Natural killer cell (primary cell): ENCODE measurements around the gene MYH15. TPM values are rescaled to one million over a fixed set of nuclear protein-coding genes. Genes with fewer than 3 reads are reported as not detected.

Experiments used
- ATAC-seq, 3 donors: fragments of 150-1000 bp in 2 of 3; fragments of 200-7000 bp in 1 of 3; cut with Tn5 transposase; 1 replicate in 1 of 3; 2 replicates in 2 of 3; pipeline ENCODE4 v1.10.0; 2021; ENCODE audit warnings: mild to moderate bottlenecking in 2 of 3, moderate library complexity in 2 of 3
- DNase-seq, 2 donors: peaks; one replicate each; pipeline versions ENCODE4 v3.0.0 to v3.0.0-alpha.2; 2013 to 2021; ENCODE audit warnings: mixed read lengths in 1 of 2
- H3K27ac ChIP-seq: one replicate; pipeline ENCODE4 v1.5.1; 2013; ENCODE audit warnings: mild to moderate bottlenecking, low read length
- H3K27me3 ChIP-seq: one replicate; pipeline ENCODE4 v1.6.1; 2013; ENCODE audit warnings: low read length; ENCODE audit not compliant: control insufficient read depth, insufficient read depth
- H3K36me3 ChIP-seq: one replicate; pipeline ENCODE4 v1.6.1; 2013; ENCODE audit warnings: low read length; ENCODE audit not compliant: control insufficient read depth, insufficient read depth
- H3K4me1 ChIP-seq: one replicate; pipeline ENCODE4 v1.6.1; 2013; ENCODE audit warnings: low read length; ENCODE audit not compliant: control insufficient read depth, insufficient read depth
- H3K4me3 ChIP-seq: one replicate; pipeline ENCODE4 v1.5.1; 2013; ENCODE audit warnings: low read length
- H3K9me3 ChIP-seq: one replicate; pipeline ENCODE4 v1.6.1; 2013; ENCODE audit warnings: low read length; ENCODE audit not compliant: control insufficient read depth, insufficient read depth
- H3K27ac Mint-ChIP-seq, 2 donors: one replicate each; pipeline ENCODE4 v1.8.0; 2022; ENCODE audit warnings: mild to moderate bottlenecking in 2 of 2, mixed read lengths in 2 of 2, moderate library complexity in 1 of 2
- H3K27me3 Mint-ChIP-seq, 2 donors: one replicate each; pipeline ENCODE4 v1.8.0; 2022; ENCODE audit warnings: low read depth in 2 of 2, mixed read lengths in 2 of 2
- H3K36me3 Mint-ChIP-seq: one replicate; pipeline ENCODE4 v1.8.0; 2022; ENCODE audit warnings: mixed read lengths
- H3K4me1 Mint-ChIP-seq, 2 donors: one replicate each; pipeline ENCODE4 v1.8.0; 2022; ENCODE audit warnings: mixed read lengths in 2 of 2
- H3K4me3 Mint-ChIP-seq: one replicate; pipeline ENCODE4 v1.8.0; 2022; ENCODE audit warnings: mild to moderate bottlenecking, moderate library complexity, mixed read lengths
- H3K9me3 Mint-ChIP-seq, 2 donors: one replicate each; pipeline ENCODE4 v1.8.0; 2022; ENCODE audit warnings: mixed read lengths in 2 of 2
- CTCF ChIP-seq: fragments of 200-600 bp; IDR thresholded peaks from one replicate; pipeline ENCODE4 v1.8.0; 2022; ENCODE audit warnings: antibody characterized with exemption
- WGBS: methylation state at CpG from one replicate; pipeline ENCODE4 v1.1.7; 2013; ENCODE audit warnings: missing lambda C conversion rate; ENCODE audit not compliant: insufficient coverage; 5-methylcytosine and 5-hydroxymethylcytosine counted together
- intact Hi-C: fragments of 100-400 bp; cut with micrococcal nuclease; formaldehyde crosslinking; loops from one replicate; pipeline ENCODE4 v1.14.2; 2022
- total RNA-seq, 4 donors: library from RNA; stranded (reverse); fragments of 120-200 nt in 1 of 4; gene quantifications; one replicate each; pipeline versions ENCODE4 v1.2.3 to v1.2.4, GENCODE V29; 2013 to 2022

Gene MYH15
- total RNA-seq, 3 donors from 2014 or later (not counting 1 experiment from before 2014, with no cell fraction given): 0.05 TPM; not detected in 2

- ATAC-seq (no peak), DNase-seq (no peak)
- WGBS: no CpG with 5 or more reads among the region's 1 CpG
- Mint-ChIP-seq H3K9me3 (no peaks in the 10 kb centered on the region), H3K27me3 (no peaks in the 10 kb centered on the region), H3K4me1 (peaks cover 6% of the 10 kb centered on the region in 2 donors), H3K27ac (no peak overlapping the region), H3K36me3 (no peaks in the 10 kb centered on the region), H3K4me3 (no peak overlapping the region)
- H3K4me3 ChIP-seq: no peak overlapping the region
- H3K27me3 ChIP-seq: no peaks in the 10 kb centered on the region
- H3K9me3 ChIP-seq: no peaks in the 10 kb centered on the region
- intact Hi-C loops: loop anchor here (10.0 kb wide), 3 partner anchors 338 to 1168 kb away; no protein-coding TSS in a partner anchor
- H3K4me1 ChIP-seq: no peaks in the 10 kb centered on the region
- no peak overlapping the region for H3K27ac ChIP-seq
- no peak for TF ChIP-seq CTCF
- no peaks in the 10 kb centered on the region for H3K36me3 ChIP-seq
Observed at GRCh38 chr3:108403198-108403597, 107.2 kb downstream of the MYH15 start.

- TF ChIP-seq CTCF: no peak
- no peak for ATAC-seq
- no peaks in the 10 kb centered on the region for H3K4me1 ChIP-seq
- H3K9me3 ChIP-seq: no peaks in the 10 kb centered on the region
- no peaks in the 10 kb centered on the region for H3K27me3 ChIP-seq
- H3K36me3 ChIP-seq: no peaks in the 10 kb centered on the region
- intact Hi-C loops: loop anchor here (10.0 kb wide), 3 partner anchors 337 to 1167 kb away; no protein-coding TSS in a partner anchor
- 100% methylated on average over 1 of the region's 2 CpGs for WGBS
- no peak overlapping the region for H3K27ac ChIP-seq
- Mint-ChIP-seq H3K4me3 (no peak overlapping the region), H3K27me3 (no peaks in the 10 kb centered on the region), H3K27ac (no peak overlapping the region), H3K9me3 (no peaks in the 10 kb centered on the region), H3K36me3 (no peaks in the 10 kb centered on the region), H3K4me1 (peaks cover 5% of the 10 kb centered on the region in 2 donors)
- no peak overlapping the region for H3K4me3 ChIP-seq
- DNase-seq: no peak
Observed at GRCh38 chr3:108401836-108402235, 108.6 kb downstream of the MYH15 start.

GRCh38 chr3:108398510-108398909 is 111.9 kb downstream of the MYH15 start:
- Mint-ChIP-seq H3K9me3 (no peaks in the 10 kb centered on the region), H3K27ac (no peak overlapping the region), H3K4me3 (no peak overlapping the region), H3K4me1 (peaks cover 10 to 15% of the 10 kb centered on the region in 2 donors), H3K36me3 (no peaks in the 10 kb centered on the region), H3K27me3 (no peaks in the 10 kb centered on the region)
- Histone ChIP-seq H3K27me3 (no peaks in the 10 kb centered on the region), H3K36me3 (no peaks in the 10 kb centered on the region), H3K4me3 (no peak overlapping the region), H3K27ac (no peak overlapping the region), H3K9me3 (no peaks in the 10 kb centered on the region), H3K4me1 (peaks cover 15% of the 10 kb centered on the region)
- no peak for ATAC-seq
- DNase-seq: no peak
- WGBS: 97% methylated on average over 6 of the region's 6 CpGs
- no peak for TF ChIP-seq CTCF
- intact Hi-C loops: no loop called here

GRCh38 chr3:108396336-108396735 is 114.1 kb downstream of the MYH15 start:
- DNase-seq (no peak), ATAC-seq (no peak)
- Histone ChIP-seq H3K4me3 (no peak overlapping the region), H3K4me1 (peaks cover 15% of the 10 kb centered on the region), H3K36me3 (no peaks in the 10 kb centered on the region), H3K27me3 (no peaks in the 10 kb centered on the region), H3K27ac (no peak overlapping the region), H3K9me3 (no peaks in the 10 kb centered on the region)
- H3K36me3 Mint-ChIP-seq: no peaks in the 10 kb centered on the region
- 100% methylated on average over 1 of the region's 1 CpG for WGBS
- no peaks in the 10 kb centered on the region for H3K9me3 Mint-ChIP-seq
- intact Hi-C loops: no loop called here
- H3K27me3 Mint-ChIP-seq: no peaks in the 10 kb centered on the region
- H3K4me3 Mint-ChIP-seq: no peak overlapping the region
- H3K27ac Mint-ChIP-seq: no peak overlapping the region
- peaks cover 10 to 18% of the 10 kb centered on the region in 2 donors for H3K4me1 Mint-ChIP-seq
- TF ChIP-seq CTCF: no peak
